ENCODE measurements around the gene FXYD5. TPM values are rescaled to one million over a fixed set of nuclear protein-coding genes. Genes with fewer than 3 reads are reported as not detected.

FXYD5 gene
- total RNA-seq, 2 experiments from 2014 or later, result 82.1 to 147 TPM

DNA sequence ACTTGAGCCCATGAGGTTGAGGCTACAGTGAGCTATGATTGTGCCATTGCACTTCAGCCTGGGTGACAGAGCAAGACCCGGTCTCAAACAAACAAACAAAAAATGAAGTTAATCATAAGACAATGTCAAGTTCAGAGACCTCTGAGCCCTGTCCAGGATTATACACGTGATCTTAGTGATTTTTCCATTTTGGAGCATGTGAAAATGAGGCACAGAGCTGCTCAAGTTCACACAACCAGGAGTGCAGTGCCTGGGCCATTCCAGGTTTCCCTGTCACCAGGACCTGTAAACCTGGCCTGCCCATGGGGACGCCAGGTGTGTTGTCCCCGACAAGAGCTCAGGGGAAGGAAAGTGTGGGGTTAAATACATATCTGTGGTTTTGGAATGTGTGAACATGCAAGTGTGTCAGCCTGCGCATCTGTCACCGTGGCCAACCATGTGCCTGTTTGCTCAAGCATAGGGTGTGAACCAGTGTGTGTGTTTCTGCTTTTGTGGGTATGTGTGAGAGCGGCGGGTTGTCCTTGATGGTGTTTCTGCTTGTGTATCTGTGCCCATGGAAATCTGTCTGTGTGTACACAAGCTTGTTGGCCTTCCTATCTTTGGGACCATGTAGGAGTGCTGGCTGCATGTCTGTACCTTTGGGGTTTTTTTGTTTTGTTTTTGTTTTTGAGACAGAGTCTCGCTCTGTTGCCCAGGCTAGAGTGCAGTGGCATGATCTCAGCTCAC lies 17.4 kb upstream of the FXYD5 start:
- no peak overlapping the region for H2AFZ ChIP-seq (ENCODE audit: low read length)
- no peaks in the 10 kb centered on the region for H3K36me3 ChIP-seq (ENCODE audit: insufficient read depth, low read length)
- H3K4me2 ChIP-seq (ENCODE audit: low read length), result no peak overlapping the region
- H3K27ac ChIP-seq (ENCODE audit: low read depth, low read length, poor library complexity, severe bottlenecking), result no peak overlapping the region
- peaks cover 23% of the 10 kb centered on the region for H3K4me1 ChIP-seq (ENCODE audit: insufficient read depth, low read length, poor library complexity, severe bottlenecking)
- TF ChIP-seq, protein P1, sequence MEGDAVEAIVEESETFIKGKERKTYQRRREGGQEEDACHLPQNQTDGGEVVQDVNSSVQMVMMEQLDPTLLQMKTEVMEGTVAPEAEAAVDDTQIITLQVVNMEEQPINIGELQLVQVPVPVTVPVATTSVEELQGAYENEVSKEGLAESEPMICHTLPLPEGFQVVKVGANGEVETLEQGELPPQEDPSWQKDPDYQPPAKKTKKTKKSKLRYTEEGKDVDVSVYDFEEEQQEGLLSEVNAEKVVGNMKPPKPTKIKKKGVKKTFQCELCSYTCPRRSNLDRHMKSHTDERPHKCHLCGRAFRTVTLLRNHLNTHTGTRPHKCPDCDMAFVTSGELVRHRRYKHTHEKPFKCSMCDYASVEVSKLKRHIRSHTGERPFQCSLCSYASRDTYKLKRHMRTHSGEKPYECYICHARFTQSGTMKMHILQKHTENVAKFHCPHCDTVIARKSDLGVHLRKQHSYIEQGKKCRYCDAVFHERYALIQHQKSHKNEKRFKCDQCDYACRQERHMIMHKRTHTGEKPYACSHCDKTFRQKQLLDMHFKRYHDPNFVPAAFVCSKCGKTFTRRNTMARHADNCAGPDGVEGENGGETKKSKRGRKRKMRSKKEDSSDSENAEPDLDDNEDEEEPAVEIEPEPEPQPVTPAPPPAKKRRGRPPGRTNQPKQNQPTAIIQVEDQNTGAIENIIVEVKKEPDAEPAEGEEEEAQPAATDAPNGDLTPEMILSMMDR (conservative IDR thresholded peaks at IDR 0.05; ENCODE audit: low read length), result no peak
- TF ChIP-seq EZH2phosphoT487 (IDR thresholded peaks at IDR 0.05; ENCODE audit: borderline replicate concordance, low read depth, low read length), result no peak
- H3K9me2 ChIP-seq (ENCODE audit: insufficient read depth, low read length), result no peaks in the 10 kb centered on the region
- ChIA-PET CTCF (ENCODE audit: unreplicated experiment) (interaction anchor here (0.8 to 2.5 kb wide), 2 partner anchors 50 to 70 kb away, joined by 3 to 16 read pairs; no protein-coding TSS in a partner anchor), POLR2A (interaction anchor here (0.6 to 1.1 kb wide), 2 partner anchors 13 to 67 kb away, joined by 3 to 4 read pairs; no protein-coding TSS in a partner anchor)
- intact Hi-C loops (cut with micrococcal nuclease; ENCODE audit: unreplicated experiment), result no loop called here
- H3K9me3 ChIP-seq (ENCODE audit: low read length), result no peaks in the 10 kb centered on the region
- no peaks in the 10 kb centered on the region for H3K79me2 ChIP-seq (ENCODE audit: insufficient read depth, low read depth, low read length)
- no peak for DNase-seq (ENCODE audit: low spot score)
- H4K20me1 ChIP-seq (ENCODE audit: insufficient read depth, low read length), result no peaks in the 10 kb centered on the region
- H3K4me3 ChIP-seq (ENCODE audit: low read depth, low read length, poor library complexity, severe bottlenecking), result no peak overlapping the region
- BruUV-seq (replicated peaks), result no TSS peak

DNA sequence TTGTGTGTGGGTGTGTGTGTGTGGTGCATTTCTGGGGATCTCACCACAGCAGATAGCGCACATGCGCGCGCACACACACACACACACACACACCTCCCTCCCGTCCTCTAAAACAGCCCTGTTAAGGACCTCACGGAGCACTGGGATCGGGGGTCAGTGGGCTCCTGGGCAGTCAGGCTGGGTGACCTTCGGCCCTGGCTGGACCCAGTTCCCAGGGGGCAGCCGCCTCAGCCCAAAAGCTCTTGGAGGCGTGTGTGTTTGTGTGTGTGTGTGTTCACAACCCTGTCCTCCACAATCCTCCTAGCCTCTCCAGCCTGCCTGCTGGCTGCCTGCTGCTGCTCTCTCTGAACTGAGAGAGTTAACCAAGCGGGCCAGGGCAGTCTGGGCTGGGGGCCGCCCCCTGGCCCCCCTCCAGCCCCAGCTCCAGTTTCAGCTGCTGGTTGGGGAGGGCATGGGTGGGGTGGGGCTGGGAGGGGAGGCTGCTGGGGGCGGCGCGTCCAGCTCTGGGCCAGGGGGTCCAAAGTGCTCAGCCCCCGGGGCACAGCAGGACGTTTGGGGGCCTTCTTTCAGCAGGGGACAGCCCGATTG lies 16.1 kb upstream of the FXYD5 start, which contains the start of gene FXYD1:
Gene FXYD1, plus strand, starts transcription at position 520 of the 588 bp plus-strand sequence. CDS start 1,256 bp downstream, outside the sequence.
- Histone ChIP-seq H3K9me2 (ENCODE audit: insufficient read depth, low read length) (no peaks in the 10 kb centered on the region), H3K4me3 (ENCODE audit: low read depth, low read length, poor library complexity, severe bottlenecking) (no peak within 1 kb of the TSS), H3K79me2 (ENCODE audit: insufficient read depth, low read depth, low read length) (no peaks in the 10 kb centered on the region), H3K27ac (ENCODE audit: low read depth, low read length, poor library complexity, severe bottlenecking) (no peak within 1 kb of the TSS), H3K9me3 (ENCODE audit: low read length) (no peaks in the 10 kb centered on the region), H3K4me1 (ENCODE audit: insufficient read depth, low read length, poor library complexity, severe bottlenecking) (peaks cover 33% of the 10 kb centered on the region), H4K20me1 (ENCODE audit: insufficient read depth, low read length) (no peaks in the 10 kb centered on the region), H2AFZ (ENCODE audit: low read length) (no peak within 1 kb of the TSS), H3K4me2 (ENCODE audit: low read length) (no peak within 1 kb of the TSS), H3K36me3 (ENCODE audit: insufficient read depth, low read length) (no peaks in the 10 kb centered on the region)
- intact Hi-C loops (cut with micrococcal nuclease; ENCODE audit: unreplicated experiment), result no loop called here
- ChIA-PET POLR2A (no interaction called here), CTCF (ENCODE audit: unreplicated experiment) (no interaction called here)
- no peak for DNase-seq (ENCODE audit: low spot score)
- no peak for TF ChIP-seq EZH2phosphoT487 (IDR thresholded peaks at IDR 0.05; ENCODE audit: borderline replicate concordance, low read depth, low read length)
- TF ChIP-seq, protein P1 (conservative IDR thresholded peaks at IDR 0.05; ENCODE audit: low read length), result no peak
- BruUV-seq (replicated peaks), result no TSS peak
